ENCODE measurements around the gene ZNF283. TPM values are rescaled to one million over a fixed set of nuclear protein-coding genes. Genes with fewer than 3 reads are reported as not detected.
A peak's percentile ranks its signal among the peaks of the same experiment; 100 is the strongest.

ZNF283 gene
- total and polyA plus RNA-seq, 9 of the 15 experiments (the other 6 are each of a cell fraction or from before 2014, with no cell fraction given): 6.0 to 19.5 (median 9.8) TPM

- TF ChIP-seq, protein P1, sequence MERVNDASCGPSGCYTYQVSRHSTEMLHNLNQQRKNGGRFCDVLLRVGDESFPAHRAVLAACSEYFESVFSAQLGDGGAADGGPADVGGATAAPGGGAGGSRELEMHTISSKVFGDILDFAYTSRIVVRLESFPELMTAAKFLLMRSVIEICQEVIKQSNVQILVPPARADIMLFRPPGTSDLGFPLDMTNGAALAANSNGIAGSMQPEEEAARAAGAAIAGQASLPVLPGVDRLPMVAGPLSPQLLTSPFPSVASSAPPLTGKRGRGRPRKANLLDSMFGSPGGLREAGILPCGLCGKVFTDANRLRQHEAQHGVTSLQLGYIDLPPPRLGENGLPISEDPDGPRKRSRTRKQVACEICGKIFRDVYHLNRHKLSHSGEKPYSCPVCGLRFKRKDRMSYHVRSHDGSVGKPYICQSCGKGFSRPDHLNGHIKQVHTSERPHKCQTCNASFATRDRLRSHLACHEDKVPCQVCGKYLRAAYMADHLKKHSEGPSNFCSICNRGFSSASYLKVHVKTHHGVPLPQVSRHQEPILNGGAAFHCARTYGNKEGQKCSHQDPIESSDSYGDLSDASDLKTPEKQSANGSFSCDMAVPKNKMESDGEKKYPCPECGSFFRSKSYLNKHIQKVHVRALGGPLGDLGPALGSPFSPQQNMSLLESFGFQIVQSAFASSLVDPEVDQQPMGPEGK (CRISPR knock-in tag; IDR thresholded peaks at IDR 0.05; ENCODE audit: borderline replicate concordance): no peak
- no peak for TF ChIP-seq BACH1 (tag; IDR thresholded peaks at IDR 0.05)
- no peak for TF ChIP-seq PYGO2 (tag; IDR thresholded peaks at IDR 0.05)
- no peak for TF ChIP-seq ZKSCAN3 (CRISPR knock-in tag; IDR thresholded peaks at IDR 0.05)
- TF ChIP-seq, protein P2, sequence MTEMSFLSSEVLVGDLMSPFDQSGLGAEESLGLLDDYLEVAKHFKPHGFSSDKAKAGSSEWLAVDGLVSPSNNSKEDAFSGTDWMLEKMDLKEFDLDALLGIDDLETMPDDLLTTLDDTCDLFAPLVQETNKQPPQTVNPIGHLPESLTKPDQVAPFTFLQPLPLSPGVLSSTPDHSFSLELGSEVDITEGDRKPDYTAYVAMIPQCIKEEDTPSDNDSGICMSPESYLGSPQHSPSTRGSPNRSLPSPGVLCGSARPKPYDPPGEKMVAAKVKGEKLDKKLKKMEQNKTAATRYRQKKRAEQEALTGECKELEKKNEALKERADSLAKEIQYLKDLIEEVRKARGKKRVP (CRISPR knock-in tag; IDR thresholded peaks at IDR 0.05): no peak
- TF ChIP-seq ZNF444 (CRISPR knock-in tag; IDR thresholded peaks at IDR 0.05): no peak
- no peak for TF ChIP-seq NFYB (IDR thresholded peaks at IDR 0.05; ENCODE audit: extremely low read depth, insufficient read length)
- TF ChIP-seq ZNF407 (IDR thresholded peaks at IDR 0.05; ENCODE audit: low read depth): no peak
- no peak for TF ChIP-seq THRA (IDR thresholded peaks at IDR 0.05)
- no peak for TF ChIP-seq PCBP1 (IDR thresholded peaks at IDR 0.05; ENCODE audit: low read depth, low read length, poor library complexity, severe bottlenecking)
- TF ChIP-seq GABPB1 (CRISPR knock-in tag; IDR thresholded peaks at IDR 0.05): no peak
- TF ChIP-seq NKRF (IDR thresholded peaks at IDR 0.05; ENCODE audit: borderline replicate concordance): 0 out of 2 replicates have a peak, but pooled peaks have one; percentile 11
- no peak for TF ChIP-seq TGIF2 (CRISPR knock-in tag; IDR thresholded peaks at IDR 0.05)
- TF ChIP-seq EGR1 (conservative IDR thresholded peaks at IDR 0.05): no peak
These were observed 47.3 kb upstream of the ZNF283 start (continued) for GRCh38 chr19:43779820-43780219.

All from K562 (cell line).